HepG2 (cell line): ENCODE results near the gene PPP1R2B. TPM values are rescaled to one million over a fixed set of nuclear protein-coding genes. Genes with fewer than 3 reads are reported as not detected.

Source experiments
- ATAC-seq: fragments of 200-7000 bp; cut with Tn5 transposase; 3 replicates; pipeline ENCODE4 v1.9.1; 2020; ENCODE audit warnings: mild to moderate bottlenecking, moderate library complexity
- BruUV-seq: library from RNA; stranded (reverse); fragments of 400-500 nt; replicated peaks from 2 replicates; lab custom pipeline; 2021; lab: Mats Ljungman, UMichigan
- CTCF ChIA-PET: fragments of 300-600 bp; formaldehyde crosslinking; extraction: SDS; loops from one replicate; lab custom pipeline; 2021; ENCODE audit warnings: low total read pairs, inconsistent platforms, low intra/inter-chr PET ratio; lab: Yijun Ruan, JAX
- POLR2A ChIA-PET: fragments of 350-600 bp; sonication (Branson Sonifier 250); formaldehyde crosslinking; loops from one replicate; lab custom pipeline; 2020; ENCODE audit warnings: antibody characterized with exemption, inconsistent platforms; lab: Yijun Ruan, JAX
- DNase-seq: peaks from one replicate; pipeline ENCODE4 v3.0.0-alpha.2; 2015; ENCODE audit warnings: low spot score
- FAIRE-seq: peaks from 3 replicates; lab custom pipeline; 2011; peaks lifted over from hg19 to GRCh38; lab: Jason Lieb, UNC
- H2AFZ ChIP-seq: one replicate; pipeline ENCODE4 v1.6.1; 2011; ENCODE audit warnings: low read length, inconsistent platforms
- H3K27ac ChIP-seq: fragments of 300-600 bp; 3 replicates; pipeline ENCODE4 v1.8.0; 2011; ENCODE audit warnings: mixed run types, mild to moderate bottlenecking, mixed read lengths, low read length, inconsistent platforms; ENCODE audit not compliant: insufficient read depth; ENCODE audit errors: extremely low read length
- H3K27me3 ChIP-seq, 2 experiments: fragments of 200-600 bp in 1 of 2; 2 replicates in 1 of 2; 3 replicates in 1 of 2; pipeline versions ENCODE4 v1.6.0 to v1.8.0; 2011; ENCODE audit warnings: low read length in 2 of 2, mild to moderate bottlenecking in 2 of 2, moderate library complexity in 2 of 2, inconsistent platforms in 1 of 2; ENCODE audit not compliant: insufficient read depth in 2 of 2, control insufficient read depth in 1 of 2
- H3K36me3 ChIP-seq, 2 experiments: fragments of 200-600 bp in 1 of 2; replicated peaks in 1 of 2; 2 replicates in 1 of 2; 3 replicates in 1 of 2; pipeline versions ENCODE4 v1.5.1 to v1.8.0; 2011; ENCODE audit warnings: low read length in 2 of 2, inconsistent platforms in 1 of 2; ENCODE audit not compliant: insufficient read depth in 2 of 2, control insufficient read depth in 1 of 2
- H3K4me1 ChIP-seq: 2 replicates; pipeline ENCODE4 v1.5.1; 2012; ENCODE audit warnings: low read length, inconsistent platforms; ENCODE audit not compliant: insufficient read depth
- H3K4me2 ChIP-seq: 2 replicates; pipeline ENCODE4 v1.6.0; 2011; ENCODE audit warnings: low read depth, low read length, inconsistent platforms
- H3K4me3 ChIP-seq, 3 experiments: fragments of 200-600 bp in 1 of 3; sonication (generic), shearing (Covaris generic) in 1 of 3; replicated peaks in 1 of 3; 2 replicates each; pipeline ENCODE4 v1.5.1; 2011 to 2016; ENCODE audit warnings: low read length in 3 of 3, inconsistent platforms in 2 of 3, low read depth in 2 of 3, mild to moderate bottlenecking in 2 of 3, control low read depth in 1 of 3, mixed read lengths in 1 of 3; ENCODE audit not compliant: insufficient read depth in 1 of 3
- H3K79me2 ChIP-seq: one replicate; pipeline ENCODE4 v1.6.1; 2011; ENCODE audit warnings: low read length, inconsistent platforms; ENCODE audit not compliant: insufficient read depth
- H3K9ac ChIP-seq: 2 replicates; pipeline ENCODE4 v1.6.0; 2011; ENCODE audit warnings: mild to moderate bottlenecking, low read depth, low read length, inconsistent platforms; ENCODE audit not compliant: insufficient read depth
- H3K9me3 ChIP-seq: 2 replicates; pipeline ENCODE4 v1.5.1; 2012; ENCODE audit warnings: mild to moderate bottlenecking, low read length
- H4K20me1 ChIP-seq: 2 replicates; pipeline ENCODE4 v1.6.0; 2011; ENCODE audit warnings: inconsistent platforms, mild to moderate bottlenecking, low read length, moderate library complexity; ENCODE audit not compliant: insufficient read depth
- CEBPG ChIP-seq: IDR thresholded peaks from 2 replicates; pipeline ENCODE4 v1.6.1; 2016
- GATAD1 ChIP-seq: IDR thresholded peaks from 2 replicates; pipeline ENCODE4 v1.6.1; 2016; ENCODE audit warnings: missing genetic modification reagents, missing compliant biosample characterization
- MXD4 ChIP-seq: IDR thresholded peaks from 2 replicates; pipeline ENCODE4 v1.6.1; 2016; ENCODE audit warnings: mild to moderate bottlenecking, missing biosample characterization, missing genetic modification reagents
- SP5 ChIP-seq: IDR thresholded peaks from 2 replicates; pipeline ENCODE4 v1.6.1; 2016; ENCODE audit warnings: low read depth, borderline replicate concordance
- TBX2 ChIP-seq: sonication (generic); formaldehyde crosslinking; IDR thresholded peaks from 2 replicates; pipeline ENCODE4 v1.5.0; 2020; ENCODE audit warnings: missing genetic modification reagents, mild to moderate bottlenecking, borderline replicate concordance
- ZNF230 ChIP-seq: sonication (generic); formaldehyde crosslinking; IDR thresholded peaks from 2 replicates; pipeline ENCODE4 v1.4.0; 2020; ENCODE audit warnings: mild to moderate bottlenecking, missing genetic modification reagents
- ZNF563 ChIP-seq: sonication (generic); formaldehyde crosslinking; IDR thresholded peaks from 2 replicates; pipeline ENCODE4 v1.8.0; 2022; ENCODE audit warnings: mild to moderate bottlenecking, moderate library complexity, missing genetic modification reagents
- ZSCAN9 ChIP-seq: IDR thresholded peaks from 2 replicates; pipeline ENCODE4 v1.6.1; 2016; ENCODE audit warnings: borderline replicate concordance
- WGBS: methylation state at CpG from one replicate; pipeline ENCODE4 v1.1.6; 2017; ENCODE audit warnings: low lambda C conversion rate; 5-methylcytosine and 5-hydroxymethylcytosine counted together
- in situ Hi-C: cut with HindIII; loops from 2 replicates; pipeline ENCODE4 v1.10.0; 2017; ENCODE audit warnings: low pct_unique_long_range_greater_than_20kb; ENCODE audit not compliant: extremely low pct_ligation_motif_present
- intact Hi-C: fragments of 100-400 bp; cut with micrococcal nuclease; formaldehyde crosslinking; loops from one replicate; pipeline ENCODE4 v1.10.0; 2022; ENCODE audit not compliant: unreplicated experiment
- polyA plus RNA-seq, 8 experiments: library from polyadenylated mRNA; depleted of rRNA in 3 of 8; stranded (reverse) in 7 of 8; unstranded in 1 of 8; fragments of >200 nt; fragmentation: Illumina TruSeq in 4 of 8; extraction: Trizol in 4 of 8; gene quantifications; 2 replicates each; pipeline versions ENCODE4 v1.2.1 to v1.2.3, GENCODE V29; 2011 to 2016; ENCODE audit warnings: low read depth in 4 of 8, missing spikeins in 1 of 8, mixed read lengths in 1 of 8; ENCODE audit not compliant: insufficient read depth in 1 of 8
- total RNA-seq, 5 experiments: library from RNA; depleted of rRNA; stranded (reverse); fragments of >200 nt; fragmentation: Illumina TruSeq; extraction: Trizol; gene quantifications; 2 replicates each; pipeline ENCODE4 v1.2.3, GENCODE V29; 2016; ENCODE audit warnings: low read depth in 1 of 5
- TF ChIP-seq, protein P1 (sequence below): sonication (generic); formaldehyde crosslinking; IDR thresholded peaks from 2 replicates; pipeline ENCODE4 v1.9.0; 2021; ENCODE audit warnings: mild to moderate bottlenecking, missing genetic modification reagents
- TF ChIP-seq, protein P2 (sequence below): sonication (generic); formaldehyde crosslinking; IDR thresholded peaks from 2 replicates; pipeline ENCODE4 v1.5.0; 2020; ENCODE audit warnings: missing genetic modification reagents
- TF ChIP-seq, protein P3 (sequence below): sonication (generic); formaldehyde crosslinking; IDR thresholded peaks from 2 replicates; pipeline ENCODE4 v1.8.0; 2022; ENCODE audit warnings: mild to moderate bottlenecking, missing genetic modification reagents, moderate library complexity
- TF ChIP-seq, protein P4 (sequence below): sonication (generic); formaldehyde crosslinking; IDR thresholded peaks from 2 replicates; pipeline ENCODE4 v1.8.1; 2023; ENCODE audit warnings: mild to moderate bottlenecking, missing genetic modification reagents

PPP1R2B gene
- total and polyA plus RNA-seq, 2 of the 13 experiments (the other 11 are each of a cell fraction or from before 2014, with no cell fraction given): 0.07 TPM; not detected in 1

DNA sequence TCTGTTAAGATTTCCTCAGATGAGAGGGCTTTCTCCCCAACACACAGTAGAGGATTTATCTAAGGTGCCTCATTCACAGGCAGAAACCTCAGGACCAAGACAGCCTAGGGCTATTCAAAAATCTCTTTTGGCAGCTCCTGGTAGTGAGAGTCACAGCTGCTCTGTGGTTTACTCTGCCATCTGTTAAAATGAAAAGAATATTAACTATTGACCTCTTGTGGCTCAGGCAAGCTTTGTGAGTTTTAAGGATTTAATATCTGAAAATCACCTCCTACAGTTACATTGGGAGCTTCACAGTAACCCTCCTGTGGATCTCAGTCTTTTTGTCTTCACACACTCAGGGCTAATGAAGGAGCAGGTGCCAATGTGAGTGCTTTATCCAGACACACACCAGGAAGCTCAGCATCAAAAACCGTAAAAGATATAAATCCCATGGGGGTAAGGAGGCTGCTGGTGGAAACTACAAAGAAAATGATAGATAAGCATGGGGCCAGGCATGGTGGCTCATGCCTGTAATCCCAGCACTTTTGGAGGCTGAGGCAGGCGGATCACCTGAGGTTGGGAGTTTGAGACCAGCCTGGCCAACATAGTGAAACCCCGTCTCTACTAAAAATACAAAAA lies 29.7 kb downstream of the PPP1R2B start:
- no peaks in the 10 kb centered on the region for H3K36me3 ChIP-seq
- no peak overlapping the region for H3K9ac ChIP-seq
- H2AFZ ChIP-seq: no peak overlapping the region
- H3K27me3 ChIP-seq: no peaks in the 10 kb centered on the region; a peak in 1 of 5 replicates
- in situ Hi-C loops (no loop called here), intact Hi-C loops (no loop called here)
- ChIA-PET CTCF (no interaction called here), POLR2A (no interaction called here)
- H3K4me2 ChIP-seq: no peak overlapping the region
- no peak overlapping the region for H3K4me3 ChIP-seq
- WGBS: 4% methylated on average over 3 of the region's 3 CpGs
- ATAC-seq (no peak), DNase-seq (no peak), FAIRE-seq (no peak)
- no TSS peak for BruUV-seq
- no peaks in the 10 kb centered on the region for H3K9me3 ChIP-seq
- no peaks in the 10 kb centered on the region for H3K79me2 ChIP-seq
- no peak for TF ChIP-seq ZNF230 (CRISPR knock-in tag)
- no peak for TF ChIP-seq TBX2 (CRISPR knock-in tag)
- TF ChIP-seq, protein P1, sequence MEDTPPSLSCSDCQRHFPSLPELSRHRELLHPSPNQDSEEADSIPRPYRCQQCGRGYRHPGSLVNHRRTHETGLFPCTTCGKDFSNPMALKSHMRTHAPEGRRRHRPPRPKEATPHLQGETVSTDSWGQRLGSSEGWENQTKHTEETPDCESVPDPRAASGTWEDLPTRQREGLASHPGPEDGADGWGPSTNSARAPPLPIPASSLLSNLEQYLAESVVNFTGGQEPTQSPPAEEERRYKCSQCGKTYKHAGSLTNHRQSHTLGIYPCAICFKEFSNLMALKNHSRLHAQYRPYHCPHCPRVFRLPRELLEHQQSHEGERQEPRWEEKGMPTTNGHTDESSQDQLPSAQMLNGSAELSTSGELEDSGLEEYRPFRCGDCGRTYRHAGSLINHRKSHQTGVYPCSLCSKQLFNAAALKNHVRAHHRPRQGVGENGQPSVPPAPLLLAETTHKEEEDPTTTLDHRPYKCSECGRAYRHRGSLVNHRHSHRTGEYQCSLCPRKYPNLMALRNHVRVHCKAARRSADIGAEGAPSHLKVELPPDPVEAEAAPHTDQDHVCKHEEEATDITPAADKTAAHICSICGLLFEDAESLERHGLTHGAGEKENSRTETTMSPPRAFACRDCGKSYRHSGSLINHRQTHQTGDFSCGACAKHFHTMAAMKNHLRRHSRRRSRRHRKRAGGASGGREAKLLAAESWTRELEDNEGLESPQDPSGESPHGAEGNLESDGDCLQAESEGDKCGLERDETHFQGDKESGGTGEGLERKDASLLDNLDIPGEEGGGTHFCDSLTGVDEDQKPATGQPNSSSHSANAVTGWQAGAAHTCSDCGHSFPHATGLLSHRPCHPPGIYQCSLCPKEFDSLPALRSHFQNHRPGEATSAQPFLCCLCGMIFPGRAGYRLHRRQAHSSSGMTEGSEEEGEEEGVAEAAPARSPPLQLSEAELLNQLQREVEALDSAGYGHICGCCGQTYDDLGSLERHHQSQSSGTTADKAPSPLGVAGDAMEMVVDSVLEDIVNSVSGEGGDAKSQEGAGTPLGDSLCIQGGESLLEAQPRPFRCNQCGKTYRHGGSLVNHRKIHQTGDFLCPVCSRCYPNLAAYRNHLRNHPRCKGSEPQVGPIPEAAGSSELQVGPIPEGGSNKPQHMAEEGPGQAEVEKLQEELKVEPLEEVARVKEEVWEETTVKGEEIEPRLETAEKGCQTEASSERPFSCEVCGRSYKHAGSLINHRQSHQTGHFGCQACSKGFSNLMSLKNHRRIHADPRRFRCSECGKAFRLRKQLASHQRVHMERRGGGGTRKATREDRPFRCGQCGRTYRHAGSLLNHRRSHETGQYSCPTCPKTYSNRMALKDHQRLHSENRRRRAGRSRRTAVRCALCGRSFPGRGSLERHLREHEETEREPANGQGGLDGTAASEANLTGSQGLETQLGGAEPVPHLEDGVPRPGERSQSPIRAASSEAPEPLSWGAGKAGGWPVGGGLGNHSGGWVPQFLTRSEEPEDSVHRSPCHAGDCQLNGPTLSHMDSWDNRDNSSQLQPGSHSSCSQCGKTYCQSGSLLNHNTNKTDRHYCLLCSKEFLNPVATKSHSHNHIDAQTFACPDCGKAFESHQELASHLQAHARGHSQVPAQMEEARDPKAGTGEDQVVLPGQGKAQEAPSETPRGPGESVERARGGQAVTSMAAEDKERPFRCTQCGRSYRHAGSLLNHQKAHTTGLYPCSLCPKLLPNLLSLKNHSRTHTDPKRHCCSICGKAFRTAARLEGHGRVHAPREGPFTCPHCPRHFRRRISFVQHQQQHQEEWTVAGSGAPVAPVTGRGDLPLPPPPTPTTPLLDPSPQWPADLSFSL (CRISPR knock-in tag): no peak
- TF ChIP-seq ZSCAN9 (CRISPR knock-in tag): no peak
- no peak for TF ChIP-seq SP5
- TF ChIP-seq, protein P2, sequence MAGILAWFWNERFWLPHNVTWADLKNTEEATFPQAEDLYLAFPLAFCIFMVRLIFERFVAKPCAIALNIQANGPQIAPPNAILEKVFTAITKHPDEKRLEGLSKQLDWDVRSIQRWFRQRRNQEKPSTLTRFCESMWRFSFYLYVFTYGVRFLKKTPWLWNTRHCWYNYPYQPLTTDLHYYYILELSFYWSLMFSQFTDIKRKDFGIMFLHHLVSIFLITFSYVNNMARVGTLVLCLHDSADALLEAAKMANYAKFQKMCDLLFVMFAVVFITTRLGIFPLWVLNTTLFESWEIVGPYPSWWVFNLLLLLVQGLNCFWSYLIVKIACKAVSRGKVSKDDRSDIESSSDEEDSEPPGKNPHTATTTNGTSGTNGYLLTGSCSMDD (CRISPR knock-in tag): no peak
- no peak for TF ChIP-seq MXD4 (CRISPR knock-in tag)
- TF ChIP-seq GATAD1 (CRISPR knock-in tag): no peak
- no peak for TF ChIP-seq CEBPG (CRISPR knock-in tag)
- no peak for TF ChIP-seq ZNF563 (CRISPR knock-in tag)
- TF ChIP-seq, protein P3, sequence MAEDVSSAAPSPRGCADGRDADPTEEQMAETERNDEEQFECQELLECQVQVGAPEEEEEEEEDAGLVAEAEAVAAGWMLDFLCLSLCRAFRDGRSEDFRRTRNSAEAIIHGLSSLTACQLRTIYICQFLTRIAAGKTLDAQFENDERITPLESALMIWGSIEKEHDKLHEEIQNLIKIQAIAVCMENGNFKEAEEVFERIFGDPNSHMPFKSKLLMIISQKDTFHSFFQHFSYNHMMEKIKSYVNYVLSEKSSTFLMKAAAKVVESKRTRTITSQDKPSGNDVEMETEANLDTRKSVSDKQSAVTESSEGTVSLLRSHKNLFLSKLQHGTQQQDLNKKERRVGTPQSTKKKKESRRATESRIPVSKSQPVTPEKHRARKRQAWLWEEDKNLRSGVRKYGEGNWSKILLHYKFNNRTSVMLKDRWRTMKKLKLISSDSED (CRISPR knock-in tag): no peak
- TF ChIP-seq, protein P4, sequence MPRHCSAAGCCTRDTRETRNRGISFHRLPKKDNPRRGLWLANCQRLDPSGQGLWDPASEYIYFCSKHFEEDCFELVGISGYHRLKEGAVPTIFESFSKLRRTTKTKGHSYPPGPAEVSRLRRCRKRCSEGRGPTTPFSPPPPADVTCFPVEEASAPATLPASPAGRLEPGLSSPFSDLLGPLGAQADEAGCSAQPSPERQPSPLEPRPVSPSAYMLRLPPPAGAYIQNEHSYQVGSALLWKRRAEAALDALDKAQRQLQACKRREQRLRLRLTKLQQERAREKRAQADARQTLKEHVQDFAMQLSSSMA (CRISPR knock-in tag): no peak
- TF ChIP-seq, all 625 proteins: peak for 0
- H3K4me1 ChIP-seq: no peaks in the 10 kb centered on the region
- no peak overlapping the region for H3K27ac ChIP-seq
- no peaks in the 10 kb centered on the region for H4K20me1 ChIP-seq
